ENCODE data around the gene YWHAG. TPM values are rescaled to one million over a fixed set of nuclear protein-coding genes. Genes with fewer than 3 reads are reported as not detected.
A peak's percentile ranks its signal among the peaks of the same experiment; 100 is the strongest.
"Not testable (repeated sequence)": the region's sequence is repeated elsewhere in the genome, so short reads cannot be mapped to it uniquely, and the experiment has no call there.

YWHAG gene
- total RNA-seq, 1 experiment from 2014 or later, result 113 TPM

DNA sequence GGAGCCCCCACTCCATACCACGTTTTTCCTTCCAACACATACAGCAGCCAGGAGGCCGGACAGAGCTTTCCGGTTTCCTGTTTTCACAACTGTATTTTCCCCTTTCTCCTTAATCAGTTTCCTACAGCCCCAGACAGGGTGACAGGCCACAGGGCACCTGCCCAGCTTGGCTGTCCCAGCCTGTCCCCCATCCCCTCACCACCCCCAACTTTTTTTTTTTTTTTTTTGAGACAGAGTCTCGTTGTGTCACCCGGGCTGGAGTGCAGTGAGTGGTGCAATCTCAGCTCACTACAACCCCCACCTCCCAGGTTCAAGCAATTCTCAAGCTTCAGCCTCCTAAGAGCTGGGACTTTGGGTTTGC is 66.6 kb downstream of the YWHAG start:
- H3K4me1 Mint-ChIP-seq (ENCODE audit: low read depth, unreplicated experiment), result peaks cover 27% of the 10 kb centered on the region
- H3K27me3 Mint-ChIP-seq (ENCODE audit: unreplicated experiment), result no peaks in the 10 kb centered on the region
- TSS peak; percentile 72 for BruUV-seq (replicated peaks)
- TF ChIP-seq, protein P1, sequence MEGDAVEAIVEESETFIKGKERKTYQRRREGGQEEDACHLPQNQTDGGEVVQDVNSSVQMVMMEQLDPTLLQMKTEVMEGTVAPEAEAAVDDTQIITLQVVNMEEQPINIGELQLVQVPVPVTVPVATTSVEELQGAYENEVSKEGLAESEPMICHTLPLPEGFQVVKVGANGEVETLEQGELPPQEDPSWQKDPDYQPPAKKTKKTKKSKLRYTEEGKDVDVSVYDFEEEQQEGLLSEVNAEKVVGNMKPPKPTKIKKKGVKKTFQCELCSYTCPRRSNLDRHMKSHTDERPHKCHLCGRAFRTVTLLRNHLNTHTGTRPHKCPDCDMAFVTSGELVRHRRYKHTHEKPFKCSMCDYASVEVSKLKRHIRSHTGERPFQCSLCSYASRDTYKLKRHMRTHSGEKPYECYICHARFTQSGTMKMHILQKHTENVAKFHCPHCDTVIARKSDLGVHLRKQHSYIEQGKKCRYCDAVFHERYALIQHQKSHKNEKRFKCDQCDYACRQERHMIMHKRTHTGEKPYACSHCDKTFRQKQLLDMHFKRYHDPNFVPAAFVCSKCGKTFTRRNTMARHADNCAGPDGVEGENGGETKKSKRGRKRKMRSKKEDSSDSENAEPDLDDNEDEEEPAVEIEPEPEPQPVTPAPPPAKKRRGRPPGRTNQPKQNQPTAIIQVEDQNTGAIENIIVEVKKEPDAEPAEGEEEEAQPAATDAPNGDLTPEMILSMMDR (IDR thresholded peaks at IDR 0.05; ENCODE audit: unreplicated experiment), result no peak
- H3K36me3 Mint-ChIP-seq (ENCODE audit: insufficient read depth, unreplicated experiment), result peaks cover 29% of the 10 kb centered on the region
- H3K9me3 Mint-ChIP-seq (ENCODE audit: low read depth, unreplicated experiment), result no peaks in the 10 kb centered on the region
- peak overlapping the region; percentile 48 for H3K4me3 Mint-ChIP-seq (ENCODE audit: low read depth, unreplicated experiment)
- CTCF ChIA-PET, result interaction anchor here (0.6 to 2.0 kb wide), 7 partner anchors 9 to 29 kb away, joined by 3 to 26 read pairs (median 4); no protein-coding TSS in a partner anchor
- peak overlapping the region; percentile 83 for H3K27ac Mint-ChIP-seq (ENCODE audit: unreplicated experiment)
- DNase-seq, result no peak
- intact Hi-C loops (cut with micrococcal nuclease; ENCODE audit: unreplicated experiment), result no loop called here

DNA sequence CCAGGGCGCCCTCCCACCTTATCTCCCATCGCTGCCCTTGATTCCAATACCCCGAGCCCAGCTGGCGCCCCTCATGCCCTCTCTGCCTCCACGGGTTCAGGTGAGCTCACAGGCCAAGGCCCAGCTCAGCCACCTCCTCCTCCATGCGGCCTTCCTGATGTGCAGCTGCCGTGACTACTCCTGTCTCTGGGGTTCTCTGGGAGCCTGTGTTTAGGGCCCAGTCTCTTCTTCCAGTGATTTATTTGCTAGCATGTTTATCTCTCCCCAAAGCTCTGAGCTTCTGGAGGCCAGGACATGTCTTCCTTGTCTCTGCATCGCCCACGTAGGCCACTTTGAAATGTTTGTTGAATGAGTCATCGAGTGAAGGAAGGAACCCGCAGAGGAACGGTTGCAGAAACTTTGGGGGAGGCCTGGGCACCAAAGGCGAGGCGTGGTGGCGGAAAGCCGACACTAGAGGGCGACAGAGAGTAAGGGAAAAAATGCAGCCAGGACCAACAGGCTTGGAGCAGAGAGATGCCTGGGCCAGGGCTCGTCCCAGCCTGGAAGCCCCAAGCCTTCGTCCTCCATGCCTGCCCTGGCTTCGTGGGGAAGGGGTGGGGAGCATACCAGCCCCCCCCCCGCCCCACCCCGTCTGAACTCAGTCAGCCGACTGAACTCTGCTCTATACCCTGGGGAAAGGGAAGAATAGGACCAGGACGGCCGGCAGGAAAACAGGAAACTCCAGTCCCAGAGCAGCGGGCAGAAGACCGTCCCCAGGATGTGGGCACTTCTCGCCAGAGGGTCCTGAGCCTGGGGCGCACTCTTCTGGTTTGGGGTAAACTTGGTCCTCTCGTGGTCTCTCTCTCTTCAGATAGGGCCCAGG is 67.2 kb downstream of the YWHAG start:
- TF ChIP-seq, protein P1 (IDR thresholded peaks at IDR 0.05; ENCODE audit: unreplicated experiment), result peak; percentile 78
- CTCF ChIA-PET, result interaction anchor here (0.5 to 2.0 kb wide), 8 partner anchors 9 to 140 kb away, joined by 3 to 26 read pairs (median 6); no protein-coding TSS in a partner anchor
- Mint-ChIP-seq H3K4me1 (ENCODE audit: low read depth, unreplicated experiment) (peaks cover 22% of the 10 kb centered on the region), H3K27ac (ENCODE audit: unreplicated experiment) (peak overlapping the region; percentile 83), H3K4me3 (ENCODE audit: low read depth, unreplicated experiment) (peak overlapping the region; percentile 48), H3K36me3 (ENCODE audit: insufficient read depth, unreplicated experiment) (peaks cover 29% of the 10 kb centered on the region), H3K27me3 (ENCODE audit: unreplicated experiment) (no peaks in the 10 kb centered on the region), H3K9me3 (ENCODE audit: low read depth, unreplicated experiment) (no peaks in the 10 kb centered on the region)
- DNase-seq, result peak; percentile 93
- BruUV-seq (replicated peaks), result no TSS peak
- intact Hi-C loops (cut with micrococcal nuclease; ENCODE audit: unreplicated experiment), result loop anchor here (1.0 kb wide), 1 partner anchor 23 kb away; no protein-coding TSS in a partner anchor

GRCh38 chr7:76290847-76291350 is 67.9 kb downstream of the YWHAG start:
- Mint-ChIP-seq H3K27ac (ENCODE audit: unreplicated experiment) (peak overlapping the region; percentile 83), H3K4me1 (ENCODE audit: low read depth, unreplicated experiment) (peaks cover 22% of the 10 kb centered on the region), H3K36me3 (ENCODE audit: insufficient read depth, unreplicated experiment) (peaks cover 29% of the 10 kb centered on the region), H3K4me3 (ENCODE audit: low read depth, unreplicated experiment) (peak overlapping the region; percentile 48)
- H3K27me3 Mint-ChIP-seq (ENCODE audit: unreplicated experiment); H3K9me3 Mint-ChIP-seq (ENCODE audit: low read depth, unreplicated experiment); DNase-seq; BruUV-seq (replicated peaks): not testable (repeated sequence)
- CTCF ChIA-PET, result interaction anchor here (0.5 to 2.0 kb wide), 5 partner anchors 23 to 139 kb away, joined by 4 to 26 read pairs (median 10); no protein-coding TSS in a partner anchor
- intact Hi-C loops (cut with micrococcal nuclease; ENCODE audit: unreplicated experiment), result loop anchor here (1.0 kb wide), 1 partner anchor 23 kb away; no protein-coding TSS in a partner anchor

GRCh38 chr7:76286842-76287403 is 71.9 kb downstream of the YWHAG start:
- Mint-ChIP-seq H3K27ac (ENCODE audit: unreplicated experiment) (no peak overlapping the region), H3K27me3 (ENCODE audit: unreplicated experiment) (peaks cover 40% of the 10 kb centered on the region), H3K4me3 (ENCODE audit: low read depth, unreplicated experiment) (no peak overlapping the region), H3K9me3 (ENCODE audit: low read depth, unreplicated experiment) (no peaks in the 10 kb centered on the region), H3K36me3 (ENCODE audit: insufficient read depth, unreplicated experiment) (peaks cover 6% of the 10 kb centered on the region), H3K4me1 (ENCODE audit: low read depth, unreplicated experiment) (peaks cover 11% of the 10 kb centered on the region)
- BruUV-seq (replicated peaks), result no TSS peak
- TF ChIP-seq, protein P1 (IDR thresholded peaks at IDR 0.05; ENCODE audit: unreplicated experiment), result no peak
- CTCF ChIA-PET, result interaction anchor here (0.5 kb wide), 1 partner anchor 17 kb away, joined by 10 read pairs; no protein-coding TSS in a partner anchor
- intact Hi-C loops (cut with micrococcal nuclease; ENCODE audit: unreplicated experiment), result no loop called here
- DNase-seq, result no peak
